ENCODE data around the gene ARID3B. TPM values are rescaled to one million over a fixed set of nuclear protein-coding genes. Genes with fewer than 3 reads are reported as not detected.

ARID3B gene
- polyA plus RNA-seq, 2 of the 4 experiments (the other 2 are of a cell fraction) = 2.3 TPM

DNA sequence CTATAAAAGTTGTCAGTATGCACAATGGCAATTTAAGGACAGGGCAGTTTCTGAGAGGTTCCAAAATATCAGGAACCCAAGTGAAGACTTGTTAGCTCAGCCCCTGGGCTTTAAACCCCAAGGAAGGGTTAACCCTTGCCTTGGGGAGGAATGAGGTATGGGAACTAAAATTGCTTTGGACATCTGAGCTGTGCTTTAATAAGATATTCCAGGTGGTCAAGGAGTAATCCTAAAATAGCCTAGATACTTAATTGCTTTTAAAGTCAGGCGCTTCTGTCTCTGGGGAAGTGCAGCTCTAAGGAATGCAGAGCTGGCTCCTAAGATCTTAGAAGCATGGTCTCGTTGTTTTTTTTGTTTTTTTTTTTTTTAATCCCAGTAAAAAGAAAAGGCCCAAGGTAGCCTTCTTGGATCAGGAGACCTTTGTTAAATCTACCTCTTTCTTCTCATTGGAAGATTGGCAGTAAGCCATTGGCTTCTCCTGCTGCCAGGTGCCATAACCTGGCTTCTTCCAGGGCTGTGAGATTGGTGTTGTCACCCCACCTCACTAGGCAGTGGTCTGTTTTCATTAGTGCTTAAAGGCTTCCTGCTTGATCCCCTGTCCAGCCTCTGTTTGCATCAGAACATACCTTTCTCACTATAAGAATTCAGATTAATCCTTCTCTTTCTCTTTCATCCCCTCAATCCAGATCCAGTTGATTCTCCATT is 24.5 kb downstream of the ARID3B start:
- no peak for FAIRE-seq
- POLR2A ChIA-PET = no interaction called here

DNA sequence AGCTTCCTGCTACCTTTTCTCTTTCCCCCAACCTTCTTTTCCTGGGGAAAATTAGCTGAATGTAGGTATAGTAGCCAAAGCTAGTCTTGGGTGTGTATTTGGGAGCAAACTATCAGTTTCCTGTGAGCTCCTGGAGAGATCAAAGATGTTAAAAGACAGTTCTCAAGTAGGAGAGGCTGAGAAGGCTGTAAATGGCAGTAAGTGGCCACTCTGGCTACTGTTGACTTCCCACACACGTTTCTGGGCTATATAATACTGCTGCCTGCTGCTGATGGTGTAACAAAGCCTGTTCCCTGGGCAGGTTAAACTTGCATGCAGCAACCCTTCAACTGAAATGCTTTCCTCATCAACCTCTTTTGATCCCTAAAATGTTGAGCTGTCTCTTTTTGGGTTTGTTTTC is 27.6 kb downstream of the ARID3B start:
- no peak for TF ChIP-seq CHD2 (IDR thresholded peaks at IDR 0.05; ENCODE audit: low read length, partially characterized antibody)
- TF ChIP-seq CHD4 (IDR thresholded peaks at IDR 0.05; ENCODE audit: borderline replicate concordance) = no peak
- TF ChIP-seq ZC3H11A (IDR thresholded peaks at IDR 0.05) = no peak
- TF ChIP-seq HOXB13 (CRISPR knock-in tag; IDR thresholded peaks at IDR 0.05; ENCODE audit: low read depth) = no peak
- TF ChIP-seq, protein P1, sequence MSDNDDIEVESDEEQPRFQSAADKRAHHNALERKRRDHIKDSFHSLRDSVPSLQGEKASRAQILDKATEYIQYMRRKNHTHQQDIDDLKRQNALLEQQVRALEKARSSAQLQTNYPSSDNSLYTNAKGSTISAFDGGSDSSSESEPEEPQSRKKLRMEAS (IDR thresholded peaks at IDR 0.05) = no peak
- TF ChIP-seq, protein P2, sequence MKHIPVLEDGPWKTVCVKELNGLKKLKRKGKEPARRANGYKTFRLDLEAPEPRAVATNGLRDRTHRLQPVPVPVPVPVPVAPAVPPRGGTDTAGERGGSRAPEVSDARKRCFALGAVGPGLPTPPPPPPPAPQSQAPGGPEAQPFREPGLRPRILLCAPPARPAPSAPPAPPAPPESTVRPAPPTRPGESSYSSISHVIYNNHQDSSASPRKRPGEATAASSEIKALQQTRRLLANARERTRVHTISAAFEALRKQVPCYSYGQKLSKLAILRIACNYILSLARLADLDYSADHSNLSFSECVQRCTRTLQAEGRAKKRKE (CRISPR knock-in tag; IDR thresholded peaks at IDR 0.05; ENCODE audit: low read depth) = no peak
- no peak for TF ChIP-seq EHF (CRISPR knock-in tag; IDR thresholded peaks at IDR 0.05)
- Histone ChIP-seq H3K27ac (no peak overlapping the region), H3K4me1 (no peaks in the 10 kb centered on the region), H3K4me3 (no peak overlapping the region), H3K9me3 (no peaks in the 10 kb centered on the region), H3K4me2 (no peak overlapping the region)
- DNase-seq (ENCODE audit: low read depth in 1 of 2, low spot score in 1 of 2) = no peak
- POLR2A ChIA-PET = no interaction called here
- WGBS (ENCODE audit: missing lambda C conversion rate) = 21% methylated on average over 1 of the region's 1 CpG
- FAIRE-seq = no peak
- no peak for ATAC-seq
- CTCF ChIA-PET = interaction anchor here (1.6 kb wide), 1 partner anchor 10 kb away, joined by 5 read pairs; no protein-coding TSS in a partner anchor

More for the DNA sequence above, 24.5 kb downstream of the ARID3B start:
- WGBS (ENCODE audit: missing lambda C conversion rate) = 87% methylated on average over 2 of the region's 2 CpGs
- H3K4me2 ChIP-seq = no peak overlapping the region
- DNase-seq (ENCODE audit: low read depth in 1 of 2, low spot score in 1 of 2) (no peak), ATAC-seq (no peak)
- H3K4me1 ChIP-seq = no peaks in the 10 kb centered on the region
- no peaks in the 10 kb centered on the region for H3K9me3 ChIP-seq
- CTCF ChIA-PET = interaction anchor here (1.1 kb wide), 1 partner anchor 20 kb away, joined by 3 read pairs; no protein-coding TSS in a partner anchor
- no peak for TF ChIP-seq FOSL2 (IDR thresholded peaks at IDR 0.05)
- no peak for TF ChIP-seq FOSL2 (CRISPR knock-in tag; IDR thresholded peaks at IDR 0.05)
- no peak for TF ChIP-seq RAD21 (conservative IDR thresholded peaks at IDR 0.05 in 1 of 2, IDR thresholded peaks at IDR 0.05 in 1 of 2)
- TF ChIP-seq FOXS1 (CRISPR knock-in tag; IDR thresholded peaks at IDR 0.05) = no peak
- TF ChIP-seq JUN (IDR thresholded peaks at IDR 0.05) = no peak
- TF ChIP-seq ZFP36 (IDR thresholded peaks at IDR 0.05; ENCODE audit: borderline replicate concordance, partially characterized antibody) = no peak
- TF ChIP-seq POLR2A (IDR thresholded peaks at IDR 0.05; ENCODE audit: low read length) = no peak
- TF ChIP-seq NFE2L2 (conservative IDR thresholded peaks at IDR 0.05; ENCODE audit: low read length) = no peak
- H3K4me3 ChIP-seq = no peak overlapping the region
- H3K27ac ChIP-seq = no peak overlapping the region

DNA sequence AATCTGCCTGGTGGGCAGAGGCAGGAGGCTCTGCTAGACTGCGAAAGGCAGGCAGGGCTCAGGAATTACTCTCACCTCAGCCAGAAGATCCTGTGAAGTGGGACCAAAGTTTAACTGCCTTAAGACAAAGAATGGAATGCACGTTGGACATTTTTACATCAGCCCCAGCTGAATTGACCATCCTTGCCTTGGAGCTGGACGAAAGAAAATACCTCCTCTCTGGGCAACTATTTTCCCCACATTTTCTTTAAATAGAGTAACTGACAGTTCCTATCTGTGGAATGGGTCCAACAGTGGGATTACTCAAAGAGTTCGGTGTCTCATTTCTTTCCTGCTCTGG is 28.7 kb downstream of the ARID3B start:
- TF ChIP-seq POLR2AphosphoS2 (conservative IDR thresholded peaks at IDR 0.05; ENCODE audit: low read length) (no peak), HOXA7 (CRISPR knock-in tag; IDR thresholded peaks at IDR 0.05) (no peak), KDM5A (IDR thresholded peaks at IDR 0.05) (no peak), RFX5 (IDR thresholded peaks at IDR 0.05) (no peak), MAZ (IDR thresholded peaks at IDR 0.05; ENCODE audit: borderline replicate concordance, low read depth, low read length) (no peak), FOSB (CRISPR knock-in tag; IDR thresholded peaks at IDR 0.05) (no peak), ZNF302 (CRISPR knock-in tag; IDR thresholded peaks at IDR 0.05) (no peak), HOXB13 (CRISPR knock-in tag; IDR thresholded peaks at IDR 0.05; ENCODE audit: low read depth) (no peak)
- TF ChIP-seq, protein P3, sequence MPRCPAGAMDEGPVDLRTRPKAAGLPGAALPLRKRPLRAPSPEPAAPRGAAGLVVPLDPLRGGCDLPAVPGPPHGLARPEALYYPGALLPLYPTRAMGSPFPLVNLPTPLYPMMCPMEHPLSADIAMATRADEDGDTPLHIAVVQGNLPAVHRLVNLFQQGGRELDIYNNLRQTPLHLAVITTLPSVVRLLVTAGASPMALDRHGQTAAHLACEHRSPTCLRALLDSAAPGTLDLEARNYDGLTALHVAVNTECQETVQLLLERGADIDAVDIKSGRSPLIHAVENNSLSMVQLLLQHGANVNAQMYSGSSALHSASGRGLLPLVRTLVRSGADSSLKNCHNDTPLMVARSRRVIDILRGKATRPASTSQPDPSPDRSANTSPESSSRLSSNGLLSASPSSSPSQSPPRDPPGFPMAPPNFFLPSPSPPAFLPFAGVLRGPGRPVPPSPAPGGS (IDR thresholded peaks at IDR 0.05) = no peak
- CTCF ChIA-PET = no interaction called here
- H3K4me2 ChIP-seq = no peak overlapping the region
- no peak overlapping the region for H3K4me3 ChIP-seq
- ATAC-seq (no peak), FAIRE-seq (no peak), DNase-seq (ENCODE audit: low read depth in 1 of 2, low spot score in 1 of 2) (no peak)
- 79% methylated on average over 4 of the region's 4 CpGs for WGBS (ENCODE audit: missing lambda C conversion rate)
- POLR2A ChIA-PET = no interaction called here
- no peaks in the 10 kb centered on the region for H3K9me3 ChIP-seq
- H3K4me1 ChIP-seq = no peaks in the 10 kb centered on the region
- H3K27ac ChIP-seq = no peak overlapping the region

Measured in A549 (cell line).